ENCODE measurements around the gene RGS6. TPM values are rescaled to one million over a fixed set of nuclear protein-coding genes. Genes with fewer than 3 reads are reported as not detected.

RGS6 gene
- total RNA-seq, 2 experiments from 2014 or later, result not detected

DNA sequence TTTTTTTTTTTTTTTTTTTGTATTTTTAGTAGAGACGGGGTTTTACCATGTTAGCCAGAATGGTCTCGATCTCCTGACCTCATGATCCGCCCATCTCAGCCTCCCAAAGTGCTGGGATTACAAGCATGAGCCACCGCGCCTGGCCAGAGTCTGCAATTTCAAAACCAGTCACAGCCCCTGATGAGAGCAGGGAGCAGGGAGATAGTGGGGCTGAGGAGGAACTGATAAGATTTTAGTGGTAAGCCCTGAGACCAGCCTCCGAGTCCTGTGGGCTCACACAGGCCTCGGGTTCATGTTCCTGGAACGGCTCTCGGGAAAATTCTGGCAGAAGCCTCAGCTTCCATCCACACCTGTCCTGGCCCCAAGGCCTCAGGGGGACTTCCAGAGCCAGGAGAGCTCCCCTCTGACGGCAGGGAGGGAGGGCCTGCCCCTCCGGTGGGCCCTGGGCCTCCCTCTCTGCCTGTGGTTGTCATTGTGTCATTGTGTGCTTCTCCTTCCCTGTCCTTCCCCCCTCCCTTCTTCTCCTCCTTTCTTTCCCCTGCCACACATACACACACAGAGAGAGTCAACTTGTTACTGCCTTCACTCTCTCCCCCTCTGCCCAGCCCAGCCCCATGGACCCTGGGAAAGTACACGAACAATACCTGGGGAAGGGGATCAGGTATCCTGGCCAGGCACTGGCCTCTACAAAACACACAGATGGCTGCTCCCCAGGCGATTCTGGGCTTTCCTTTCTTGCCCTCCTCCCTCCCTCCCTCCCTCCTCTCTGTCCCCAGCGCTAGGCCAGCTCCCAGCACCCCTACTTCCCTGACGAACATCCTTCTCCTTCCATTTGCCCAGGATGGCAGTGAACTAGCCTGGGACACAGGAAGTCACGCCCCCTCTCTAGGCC is 667.6 kb downstream of the RGS6 start:
- no peaks in the 10 kb centered on the region for H3K36me3 Mint-ChIP-seq (ENCODE audit: low read depth)
- Histone ChIP-seq H3K9me3 (ENCODE audit: control insufficient read depth in 1 of 2, insufficient read depth in 1 of 2, low read length in 2 of 2) (no peaks in the 10 kb centered on the region), H3K4me3 (ENCODE audit: low read length) (no peak overlapping the region), H3K27me3 (ENCODE audit: control insufficient read depth in 1 of 2, insufficient read depth in 2 of 2, low read length in 2 of 2) (peaks cover 0 to 6% of the 10 kb centered on the region in 2 experiments), H3K27ac (ENCODE audit: low read depth in 1 of 2, low read length in 2 of 2) (no peak overlapping the region), H3K36me3 (ENCODE audit: insufficient read depth, low read length) (no peaks in the 10 kb centered on the region), H3K4me1 (ENCODE audit: insufficient read depth, low read length) (peaks cover 8% of the 10 kb centered on the region)
- ChIA-PET POLR2A (no interaction called here), CTCF (no interaction called here)
- intact Hi-C loops (cut with DNase I, micrococcal nuclease), result no loop called here
- ATAC-seq (ENCODE audit: poor library complexity) (no peak), DNase-seq (no peak)
- no peak overlapping the region for H3K27ac Mint-ChIP-seq
- H3K4me3 Mint-ChIP-seq, result no peak overlapping the region
- H3K4me1 Mint-ChIP-seq (ENCODE audit: low read depth), result peaks cover 14% of the 10 kb centered on the region
- TF ChIP-seq, protein P1, sequence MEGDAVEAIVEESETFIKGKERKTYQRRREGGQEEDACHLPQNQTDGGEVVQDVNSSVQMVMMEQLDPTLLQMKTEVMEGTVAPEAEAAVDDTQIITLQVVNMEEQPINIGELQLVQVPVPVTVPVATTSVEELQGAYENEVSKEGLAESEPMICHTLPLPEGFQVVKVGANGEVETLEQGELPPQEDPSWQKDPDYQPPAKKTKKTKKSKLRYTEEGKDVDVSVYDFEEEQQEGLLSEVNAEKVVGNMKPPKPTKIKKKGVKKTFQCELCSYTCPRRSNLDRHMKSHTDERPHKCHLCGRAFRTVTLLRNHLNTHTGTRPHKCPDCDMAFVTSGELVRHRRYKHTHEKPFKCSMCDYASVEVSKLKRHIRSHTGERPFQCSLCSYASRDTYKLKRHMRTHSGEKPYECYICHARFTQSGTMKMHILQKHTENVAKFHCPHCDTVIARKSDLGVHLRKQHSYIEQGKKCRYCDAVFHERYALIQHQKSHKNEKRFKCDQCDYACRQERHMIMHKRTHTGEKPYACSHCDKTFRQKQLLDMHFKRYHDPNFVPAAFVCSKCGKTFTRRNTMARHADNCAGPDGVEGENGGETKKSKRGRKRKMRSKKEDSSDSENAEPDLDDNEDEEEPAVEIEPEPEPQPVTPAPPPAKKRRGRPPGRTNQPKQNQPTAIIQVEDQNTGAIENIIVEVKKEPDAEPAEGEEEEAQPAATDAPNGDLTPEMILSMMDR (IDR thresholded peaks at IDR 0.05), result no peak
- no peaks in the 10 kb centered on the region for H3K27me3 Mint-ChIP-seq
- H3K9me3 Mint-ChIP-seq, result no peaks in the 10 kb centered on the region

DNA sequence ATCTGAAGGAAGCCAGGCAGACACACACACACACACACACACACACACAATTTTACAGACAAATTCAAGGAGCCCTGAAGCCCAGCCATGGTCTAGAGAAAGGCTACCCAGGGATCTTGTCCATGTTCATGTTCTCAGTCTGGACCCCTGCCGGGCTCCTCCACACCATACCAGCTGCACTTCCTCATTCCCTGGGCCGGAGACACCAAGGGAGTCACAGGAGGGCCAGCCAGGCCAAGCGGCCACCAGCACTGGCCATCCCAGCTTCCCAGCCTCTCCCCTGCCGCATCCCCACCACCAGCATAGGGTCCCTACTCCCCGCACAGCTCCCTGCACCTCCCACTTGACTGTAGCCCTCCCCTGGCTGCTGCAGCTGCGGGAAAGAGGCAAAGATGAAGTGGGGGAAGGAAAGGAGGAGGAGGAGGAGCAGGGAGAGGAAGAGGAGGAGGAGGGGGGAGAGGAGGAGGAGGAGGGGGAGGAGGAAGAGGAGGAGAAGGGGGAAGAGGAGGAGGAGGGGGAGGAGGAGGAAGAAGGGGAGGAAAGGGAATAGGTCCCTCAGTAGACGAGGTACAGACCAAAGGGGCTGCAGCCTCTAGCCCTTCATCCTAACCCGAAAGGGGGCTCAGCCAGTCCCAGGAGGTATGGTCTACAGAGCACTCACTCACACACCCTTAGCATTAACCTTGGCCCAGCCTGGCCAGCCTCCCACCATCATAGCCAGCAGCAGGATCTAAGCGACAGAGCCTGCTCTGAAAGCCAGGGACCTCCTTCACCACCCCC is 668.5 kb downstream of the RGS6 start:
- H3K4me1 ChIP-seq (ENCODE audit: insufficient read depth, low read length), result peaks cover under 1% of the 10 kb centered on the region
- DNase-seq (no peak), ATAC-seq (ENCODE audit: poor library complexity) (no peak)
- no peak overlapping the region for H3K27ac Mint-ChIP-seq
- no peaks in the 10 kb centered on the region for H3K9me3 Mint-ChIP-seq
- intact Hi-C loops (cut with DNase I, micrococcal nuclease), result no loop called here
- no peak overlapping the region for H3K4me3 Mint-ChIP-seq
- no peak overlapping the region for H3K4me3 ChIP-seq (ENCODE audit: low read length)
- H3K9me3 ChIP-seq (ENCODE audit: control insufficient read depth in 1 of 2, insufficient read depth in 1 of 2, low read length in 2 of 2), result no peaks in the 10 kb centered on the region
- ChIA-PET POLR2A (no interaction called here), CTCF (no interaction called here)
- H3K27me3 Mint-ChIP-seq, result no peaks in the 10 kb centered on the region
- no peaks in the 10 kb centered on the region for H3K36me3 Mint-ChIP-seq (ENCODE audit: low read depth)
- TF ChIP-seq, protein P1 (IDR thresholded peaks at IDR 0.05), result no peak
- peaks cover 7% of the 10 kb centered on the region for H3K4me1 Mint-ChIP-seq (ENCODE audit: low read depth)
- H3K27me3 ChIP-seq (ENCODE audit: control insufficient read depth in 1 of 2, insufficient read depth in 2 of 2, low read length in 2 of 2), result peaks cover 0 to 6% of the 10 kb centered on the region in 2 experiments
- no peak overlapping the region for H3K27ac ChIP-seq (ENCODE audit: low read depth in 1 of 2, low read length in 2 of 2)
- H3K36me3 ChIP-seq (ENCODE audit: insufficient read depth, low read length), result no peaks in the 10 kb centered on the region

DNA sequence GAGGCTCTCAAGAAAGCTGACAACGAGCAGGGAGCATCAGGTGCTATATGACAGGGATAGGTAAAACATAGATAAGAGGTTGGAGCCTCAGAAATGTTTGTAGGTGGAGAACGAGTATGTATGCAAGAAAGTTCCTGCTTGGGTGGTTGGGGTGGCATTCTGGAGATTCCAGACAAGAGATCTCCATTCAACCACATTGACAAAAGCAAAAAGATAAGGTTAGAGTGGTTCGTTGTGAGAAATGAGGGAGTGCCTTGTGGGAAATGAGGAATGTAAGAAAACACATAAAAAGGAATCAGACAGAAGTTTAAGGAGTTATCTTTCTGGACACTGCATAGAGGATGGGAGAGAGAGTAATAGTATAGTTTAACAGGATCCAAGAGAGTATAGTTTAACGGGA is 671.4 kb downstream of the RGS6 start:
- ATAC-seq (ENCODE audit: poor library complexity) (no peak), DNase-seq (no peak)
- Mint-ChIP-seq H3K36me3 (ENCODE audit: low read depth) (no peaks in the 10 kb centered on the region), H3K4me1 (ENCODE audit: low read depth) (no peaks in the 10 kb centered on the region), H3K9me3 (no peaks in the 10 kb centered on the region), H3K27ac (no peak overlapping the region), H3K4me3 (no peak overlapping the region), H3K27me3 (no peaks in the 10 kb centered on the region)
- H3K36me3 ChIP-seq (ENCODE audit: insufficient read depth, low read length), result no peaks in the 10 kb centered on the region
- peaks cover 0 to 6% of the 10 kb centered on the region in 2 experiments for H3K27me3 ChIP-seq (ENCODE audit: control insufficient read depth in 1 of 2, insufficient read depth in 2 of 2, low read length in 2 of 2)
- no peaks in the 10 kb centered on the region for H3K9me3 ChIP-seq (ENCODE audit: control insufficient read depth in 1 of 2, insufficient read depth in 1 of 2, low read length in 2 of 2)
- H3K4me3 ChIP-seq (ENCODE audit: low read length), result no peak overlapping the region
- no peaks in the 10 kb centered on the region for H3K4me1 ChIP-seq (ENCODE audit: insufficient read depth, low read length)
- ChIA-PET POLR2A (no interaction called here), CTCF (no interaction called here)
- H3K27ac ChIP-seq (ENCODE audit: low read depth in 1 of 2, low read length in 2 of 2), result no peak overlapping the region
- intact Hi-C loops (cut with DNase I, micrococcal nuclease), result no loop called here
- TF ChIP-seq, protein P1 (IDR thresholded peaks at IDR 0.05), result no peak

Data from CD4-positive, alpha-beta T cell (primary cell).